ENCODE results near the gene SLC25A41.
A peak's percentile ranks its signal among the peaks of the same experiment; 100 is the strongest.

- TF ChIP-seq CTCF (IDR thresholded peaks at IDR 0.05; ENCODE audit: control extremely low read depth in 1 of 3, insufficient read depth in 1 of 3, low read depth in 1 of 3, low read length in 3 of 3) (peak; percentile 70 to 83 (median 72)), BCL11A (IDR thresholded peaks at IDR 0.05; ENCODE audit: low read depth in 2 of 2, low read length in 2 of 2) (no peak), ZNF274 (IDR thresholded peaks at IDR 0.05; ENCODE audit: borderline replicate concordance, extremely low read depth, low read length) (no peak)
Observed at GRCh38 chr19:6481541-6482342, 48.2 kb upstream of the SLC25A41 start, which contains the start of gene DENND1C.

All from H1 (cell line).